Gastrocnemius medialis (tissue), 4 donors: ENCODE results near the gene CDH2. TPM values are rescaled to one million over a fixed set of nuclear protein-coding genes. Genes with fewer than 3 reads are reported as not detected.

Experiments
- ATAC-seq, 2 donors: fragments of 150-250 bp; one replicate each; pipeline ENCODE4 v1.9.1; 2016
- DNase-seq, 2 donors: peaks; one replicate each; pipeline ENCODE4 v3.0.0-alpha.2; 2019
- H3K27ac ChIP-seq, 4 donors: fragments of 200-600 bp; sonication (generic); 1 replicate in 1 of 4; 2 replicates in 3 of 4; pipeline ENCODE4 v1.5.1; 2016 to 2018; ENCODE audit warnings: mild to moderate bottlenecking in 2 of 4, moderate library complexity in 1 of 4
- H3K27me3 ChIP-seq, 3 donors: fragments of 200-600 bp; sonication (generic) in 2 of 3; 1 replicate in 1 of 3; 2 replicates in 2 of 3; pipeline versions ENCODE4 v1.5.1 to v1.6.0; 2016 to 2019; ENCODE audit warnings: mild to moderate bottlenecking in 1 of 3, moderate library complexity in 1 of 3
- H3K36me3 ChIP-seq, 2 donors: fragments of 200-600 bp; sonication (generic) in 1 of 2; one replicate each; pipeline ENCODE4 v1.5.1; 2017 to 2018
- H3K4me1 ChIP-seq, 2 donors: fragments of 200-600 bp; sonication (generic) in 1 of 2; one replicate each; pipeline ENCODE4 v1.5.1; 2016 to 2017; ENCODE audit warnings: mild to moderate bottlenecking in 2 of 2
- H3K4me3 ChIP-seq, 4 donors: fragments of 200-600 bp; sonication (generic) in 3 of 4; 1 replicate in 1 of 4; 2 replicates in 3 of 4; pipeline ENCODE4 v1.5.1; 2016 to 2019; ENCODE audit warnings: mild to moderate bottlenecking in 2 of 4
- H3K9me3 ChIP-seq, 3 donors: fragments of 200-600 bp; sonication (generic) in 2 of 3; 1 replicate in 1 of 3; 2 replicates in 2 of 3; pipeline ENCODE4 v1.5.1; 2016 to 2019
- CTCF ChIP-seq, 5 experiments: fragments of 450-650 bp in 3 of 5; fragments of 200-600 bp in 2 of 5; sonication (generic) in 2 of 5; IDR thresholded peaks in 4 of 5; conservative IDR thresholded peaks in 1 of 5; 1 replicate in 4 of 5; 2 replicates in 1 of 5; pipeline ENCODE4 v1.5.1; 2016 to 2019; ENCODE audit warnings: antibody characterized with exemption in 5 of 5, mild to moderate bottlenecking in 3 of 5, moderate library complexity in 3 of 5
- POLR2A ChIP-seq, 2 donors: fragments of 450-650 bp; IDR thresholded peaks; one replicate each; pipeline ENCODE4 v1.6.1; 2017; ENCODE audit warnings: antibody characterized with exemption in 2 of 2, mild to moderate bottlenecking in 2 of 2, moderate library complexity in 2 of 2
- in situ Hi-C, 4 donors: fragments of 200-750 bp; cut with MboI; loops; one replicate each; pipeline versions ENCODE4 v1.15.0 to v1.8.0; 2017; ENCODE audit warnings: low sequenced_read_pairs in 4 of 4
- intact Hi-C: fragments of 100-400 bp; cut with DNase I; formaldehyde crosslinking; loops from one replicate; pipeline ENCODE4 v1.15.1; 2023; ENCODE audit warnings: low total_unique reads
- total RNA-seq, 4 donors: library from RNA; depleted of rRNA; stranded (reverse); fragments of >200 nt; gene quantifications; one replicate each; pipeline versions ENCODE4 v1.1.0 to v1.2.3, GENCODE V29; 2016

Gene CDH2
- total RNA-seq, 4 donors from 2014 or later, result 0.38 to 0.62 (median 0.51) TPM; not detected in 1

DNA sequence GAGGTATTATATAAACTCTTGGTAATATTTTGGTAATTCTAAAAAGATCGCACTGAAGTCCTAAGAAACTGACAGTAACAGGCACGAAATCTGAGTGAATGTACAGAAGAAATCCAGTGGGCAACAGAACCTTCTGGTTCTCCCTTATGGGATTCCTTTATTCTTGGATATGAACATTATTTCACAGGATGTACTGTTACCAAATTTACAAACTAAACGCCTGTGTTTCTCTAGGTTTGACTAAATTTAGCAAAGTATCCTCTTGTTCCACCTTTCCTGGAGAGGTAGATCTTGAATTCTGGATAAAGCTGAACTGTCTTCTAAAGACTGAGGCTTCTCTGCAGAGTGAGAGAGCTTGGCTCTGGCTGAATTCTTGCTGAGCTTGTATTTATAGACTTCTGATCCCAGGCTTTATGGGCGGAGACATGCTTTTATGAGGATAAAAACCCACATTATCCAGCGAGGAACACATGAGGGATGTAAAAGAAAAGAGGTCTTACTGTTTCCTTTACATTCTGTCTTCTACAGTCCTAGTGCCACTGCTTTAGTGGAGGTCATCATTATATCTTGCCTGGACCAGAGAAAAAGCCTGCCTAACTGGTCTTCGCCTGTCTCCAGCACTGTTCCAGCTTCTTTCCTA lies 220.8 kb downstream of the CDH2 start:
- no peaks in the 10 kb centered on the region for H3K36me3 ChIP-seq
- intact Hi-C loops, result no loop called here
- DNase-seq (no peak), ATAC-seq (no peak)
- no peaks in the 10 kb centered on the region for H3K9me3 ChIP-seq
- H3K4me1 ChIP-seq, result no peaks in the 10 kb centered on the region
- TF ChIP-seq CTCF (IDR thresholded peaks at IDR 0.05 in 4 of 5, conservative IDR thresholded peaks at IDR 0.05 in 1 of 5) (no peak), POLR2A (IDR thresholded peaks at IDR 0.05) (no peak)
- no peak overlapping the region for H3K27ac ChIP-seq
- in situ Hi-C loops, result no loop called here
- H3K27me3 ChIP-seq, result no peaks in the 10 kb centered on the region
- H3K4me3 ChIP-seq, result no peak overlapping the region

DNA sequence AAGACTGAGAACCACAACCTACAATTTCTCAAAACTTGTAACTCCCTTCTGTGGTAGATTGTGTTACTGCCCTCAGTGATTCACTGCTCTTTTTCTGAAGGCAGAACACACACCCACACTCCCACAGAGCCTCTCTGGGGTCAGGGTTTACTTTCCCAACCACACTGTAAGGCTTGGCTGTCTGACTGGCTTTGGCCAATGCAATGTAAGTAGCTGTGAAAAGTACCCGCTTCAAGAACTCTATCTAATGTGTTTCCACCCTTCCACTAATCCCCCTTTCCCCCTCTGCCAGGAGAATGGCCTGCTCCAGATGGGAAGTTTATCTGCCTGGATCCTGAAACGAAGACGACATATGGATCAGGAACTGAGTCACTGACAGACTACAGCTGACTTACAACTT lies 222.7 kb downstream of the CDH2 start:
- in situ Hi-C loops, result no loop called here
- ATAC-seq (no peak), DNase-seq (no peak)
- intact Hi-C loops, result no loop called here
- no peaks in the 10 kb centered on the region for H3K27me3 ChIP-seq
- no peak overlapping the region for H3K4me3 ChIP-seq
- H3K36me3 ChIP-seq, result no peaks in the 10 kb centered on the region
- no peaks in the 10 kb centered on the region for H3K4me1 ChIP-seq
- no peaks in the 10 kb centered on the region for H3K9me3 ChIP-seq
- TF ChIP-seq POLR2A (IDR thresholded peaks at IDR 0.05) (no peak), CTCF (IDR thresholded peaks at IDR 0.05 in 4 of 5, conservative IDR thresholded peaks at IDR 0.05 in 1 of 5) (no peak)
- H3K27ac ChIP-seq, result no peak overlapping the region

GRCh38 chr18:27952741-27953140 lies 224.2 kb downstream of the CDH2 start:
- in situ Hi-C loops, result no loop called here
- no peak for TF ChIP-seq POLR2A (IDR thresholded peaks at IDR 0.05)
- TF ChIP-seq CTCF (IDR thresholded peaks at IDR 0.05 in 4 of 5, conservative IDR thresholded peaks at IDR 0.05 in 1 of 5), result no peak
- H3K9me3 ChIP-seq, result no peaks in the 10 kb centered on the region
- H3K4me1 ChIP-seq, result no peaks in the 10 kb centered on the region
- no peaks in the 10 kb centered on the region for H3K27me3 ChIP-seq
- no peak overlapping the region for H3K27ac ChIP-seq
- intact Hi-C loops, result no loop called here
- H3K36me3 ChIP-seq, result no peaks in the 10 kb centered on the region
- H3K4me3 ChIP-seq, result no peak overlapping the region
- ATAC-seq, result no peak
- no peak for DNase-seq

GRCh38 chr18:27950648-27951228 lies 226.2 kb downstream of the CDH2 start:
- intact Hi-C loops, result no loop called here
- no peak overlapping the region for H3K4me3 ChIP-seq
- TF ChIP-seq POLR2A (IDR thresholded peaks at IDR 0.05), result no peak
- no peak for TF ChIP-seq CTCF (IDR thresholded peaks at IDR 0.05 in 4 of 5, conservative IDR thresholded peaks at IDR 0.05 in 1 of 5)
- H3K4me1 ChIP-seq, result no peaks in the 10 kb centered on the region
- in situ Hi-C loops, result no loop called here
- no peak overlapping the region for H3K27ac ChIP-seq
- DNase-seq (no peak), ATAC-seq (no peak)
- no peaks in the 10 kb centered on the region for H3K36me3 ChIP-seq
- H3K9me3 ChIP-seq, result no peaks in the 10 kb centered on the region
- no peaks in the 10 kb centered on the region for H3K27me3 ChIP-seq
